GM21786 (cell line): ENCODE data around the gene SLC22A12.

Experiments
- ATAC-seq: cut with Tn5 transposase; IDR thresholded peaks from one replicate; pipeline ENCODE4 v1.9.1; 2021; ENCODE audit not compliant: unreplicated experiment

Gene SLC22A12

DNA sequence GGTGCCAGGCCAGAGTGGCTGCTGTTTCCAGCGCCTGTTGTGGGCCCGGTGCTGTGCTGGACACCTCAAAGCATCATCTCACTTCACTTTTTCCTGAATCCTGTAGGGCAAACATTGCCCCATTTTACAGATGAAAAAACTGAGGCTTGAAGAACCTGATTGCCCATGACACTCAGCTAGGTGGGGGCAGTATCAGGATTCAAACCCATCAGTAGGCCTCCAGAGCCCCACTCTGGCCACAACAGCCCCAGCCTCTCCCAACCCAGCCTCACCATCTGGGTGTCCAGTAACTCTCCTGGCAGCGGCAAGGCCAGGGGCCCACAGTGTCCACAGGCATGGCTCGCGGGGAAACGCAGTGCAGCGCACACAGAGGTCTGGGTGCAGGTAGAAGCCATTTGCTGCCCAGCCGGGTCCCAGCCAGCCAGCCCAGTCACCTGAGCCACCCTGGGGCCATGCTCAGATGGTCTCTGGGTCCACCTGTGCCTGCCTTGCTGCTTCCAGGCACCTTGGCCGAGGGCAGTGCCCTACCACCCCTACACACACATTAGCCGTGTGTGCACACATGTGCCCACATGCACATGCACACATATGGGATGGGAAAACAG, 11.5 kb downstream of the SLC22A12 start:
- no peak for ATAC-seq

- no peak for ATAC-seq
Measured at GRCh38 chr11:64603411-64604110, 12.5 kb downstream of the SLC22A12 start.

DNA sequence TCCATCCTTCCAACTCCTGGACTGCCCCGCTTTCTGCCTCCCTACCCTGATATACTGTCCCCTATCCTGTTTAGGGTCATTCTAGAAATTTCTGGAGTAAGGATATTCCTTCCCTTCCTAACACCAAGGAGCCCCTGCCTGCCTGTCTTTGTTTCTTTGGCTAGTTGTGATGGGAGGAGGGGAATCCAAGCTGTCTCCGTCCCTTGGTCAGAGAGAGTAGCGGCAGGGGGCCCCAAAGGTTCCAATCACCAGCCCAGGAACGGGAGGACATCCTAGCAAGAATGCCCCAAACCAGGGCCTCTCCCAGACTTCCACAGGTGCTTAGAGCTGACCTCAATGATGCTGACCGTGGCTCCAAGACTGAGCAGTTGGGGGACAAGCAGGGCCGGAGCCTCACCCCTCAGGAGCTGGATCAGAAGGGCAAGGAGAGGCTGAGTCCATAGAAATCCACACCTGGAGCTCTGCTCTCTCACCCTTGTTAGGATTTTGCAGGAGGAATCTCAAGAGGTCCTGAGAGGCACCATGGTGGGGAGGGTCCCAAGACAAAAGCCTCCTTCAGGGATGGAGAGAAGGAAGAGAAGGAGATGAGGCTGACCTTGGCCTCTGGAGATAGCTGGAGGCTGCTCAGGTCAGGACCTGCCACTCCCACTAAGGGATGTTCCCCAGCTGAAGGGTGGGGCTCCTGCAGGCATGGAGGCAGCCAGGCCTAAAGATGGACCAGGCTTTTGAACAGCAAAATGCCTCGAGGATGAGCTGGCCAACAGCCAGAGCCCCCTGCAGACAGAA, 13.6 kb downstream of the SLC22A12 start:
- no peak for ATAC-seq

- no peak for ATAC-seq
Measured at GRCh38 chr11:64605244-64605560, 14.2 kb downstream of the SLC22A12 start.

- ATAC-seq: no peak
Measured at GRCh38 chr11:64605656-64606585, 14.9 kb downstream of the SLC22A12 start.

GRCh38 chr11:64606796-64607380, 15.9 kb downstream of the SLC22A12 start:
- no peak for ATAC-seq

- no peak for ATAC-seq
Measured at GRCh38 chr11:64607381-64607985, 16.5 kb downstream of the SLC22A12 start.

DNA sequence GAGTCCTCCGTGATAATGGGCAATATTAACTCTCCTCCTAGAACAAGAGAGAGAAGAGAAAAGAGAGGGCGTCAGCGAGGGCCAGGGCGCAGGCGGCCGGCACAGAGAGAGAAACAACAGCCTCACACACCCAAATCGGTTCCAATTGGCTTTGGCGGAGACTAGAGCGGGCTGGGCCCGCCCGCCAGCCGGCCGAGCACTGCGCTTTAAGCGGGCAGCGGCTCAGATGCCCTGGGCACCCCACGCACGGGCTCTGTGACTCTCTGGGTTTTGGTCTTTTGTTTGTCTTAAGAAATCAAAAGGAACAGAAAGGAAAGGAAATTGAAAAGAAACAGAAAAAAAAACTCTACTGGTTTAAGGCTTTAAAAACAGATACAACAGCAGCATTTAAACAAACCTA, 17.0 kb downstream of the SLC22A12 start:
- no peak for ATAC-seq

- no peak for ATAC-seq
Measured at GRCh38 chr11:64608636-64609035, 17.6 kb downstream of the SLC22A12 start.

GRCh38 chr11:64609436-64610047, 18.5 kb downstream of the SLC22A12 start:
- ATAC-seq: no peak

- no peak for ATAC-seq
Measured at GRCh38 chr11:64610596-64610995, 19.6 kb downstream of the SLC22A12 start.

DNA sequence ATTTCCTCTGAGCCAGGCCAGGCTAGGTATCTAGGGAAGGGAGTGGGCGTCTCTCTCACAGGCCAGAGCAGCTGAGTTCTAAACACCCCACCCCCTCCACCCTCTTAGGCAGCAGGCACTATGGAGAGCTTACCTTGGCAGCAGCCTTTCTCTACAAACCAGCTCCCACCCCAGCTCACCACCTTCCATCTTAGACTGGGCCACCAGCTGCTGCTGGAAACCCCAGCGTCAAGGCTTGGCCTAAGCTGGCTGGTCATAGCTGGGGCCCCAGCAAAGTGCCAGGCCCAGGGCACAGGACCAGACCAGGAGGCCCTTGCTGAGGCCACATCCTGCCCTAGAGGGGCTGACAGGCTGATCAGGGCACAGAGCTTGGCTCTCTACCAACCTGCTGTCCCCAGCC, 20.2 kb downstream of the SLC22A12 start:
- ATAC-seq: no peak

DNA sequence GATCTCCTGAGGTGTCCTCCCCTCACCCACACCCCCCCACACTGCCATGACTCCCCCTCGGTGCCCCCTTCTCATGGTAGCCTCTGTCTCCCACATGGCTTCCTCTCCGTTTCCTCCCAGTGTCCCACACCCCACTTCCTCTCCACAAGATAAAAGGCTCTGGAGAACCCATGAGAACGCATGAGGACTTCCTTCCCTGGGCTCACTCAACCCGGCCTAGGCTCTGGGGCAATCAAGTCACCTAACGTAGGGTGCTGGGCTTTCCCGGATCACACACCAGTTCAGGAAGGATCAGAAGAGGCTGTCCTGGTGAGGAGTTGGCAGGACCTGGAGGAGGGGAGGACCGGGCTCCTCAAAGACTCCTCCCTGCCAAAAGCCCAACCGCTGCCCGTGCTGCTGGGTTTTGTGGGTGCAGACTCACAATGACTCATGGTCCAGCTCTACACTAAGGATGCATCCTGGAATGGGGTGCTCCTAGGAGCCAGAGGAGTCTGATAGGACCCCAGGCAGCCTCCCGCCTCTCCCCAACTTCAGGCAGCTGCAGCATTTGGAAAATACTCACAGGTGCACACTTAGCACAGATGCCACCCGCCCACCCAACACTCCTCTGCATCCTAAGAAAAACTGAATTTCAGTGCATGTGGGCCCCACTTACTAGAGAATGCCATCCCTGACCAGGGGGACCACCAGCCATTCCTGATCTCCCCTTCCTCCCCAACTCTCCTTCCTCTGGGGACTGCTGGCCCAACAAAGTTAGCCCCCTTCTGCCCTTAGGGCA, 21.0 kb downstream of the SLC22A12 start:
- no peak for ATAC-seq

GRCh38 chr11:64613648-64614047, 22.6 kb downstream of the SLC22A12 start:
- ATAC-seq: no peak

GRCh38 chr11:64614917-64615316, 23.9 kb downstream of the SLC22A12 start:
- ATAC-seq: no peak

- no peak for ATAC-seq
Measured at GRCh38 chr11:64616817-64617216, 25.8 kb downstream of the SLC22A12 start.

- ATAC-seq: no peak
Measured at GRCh38 chr11:64619196-64619595, 28.2 kb downstream of the SLC22A12 start.

DNA sequence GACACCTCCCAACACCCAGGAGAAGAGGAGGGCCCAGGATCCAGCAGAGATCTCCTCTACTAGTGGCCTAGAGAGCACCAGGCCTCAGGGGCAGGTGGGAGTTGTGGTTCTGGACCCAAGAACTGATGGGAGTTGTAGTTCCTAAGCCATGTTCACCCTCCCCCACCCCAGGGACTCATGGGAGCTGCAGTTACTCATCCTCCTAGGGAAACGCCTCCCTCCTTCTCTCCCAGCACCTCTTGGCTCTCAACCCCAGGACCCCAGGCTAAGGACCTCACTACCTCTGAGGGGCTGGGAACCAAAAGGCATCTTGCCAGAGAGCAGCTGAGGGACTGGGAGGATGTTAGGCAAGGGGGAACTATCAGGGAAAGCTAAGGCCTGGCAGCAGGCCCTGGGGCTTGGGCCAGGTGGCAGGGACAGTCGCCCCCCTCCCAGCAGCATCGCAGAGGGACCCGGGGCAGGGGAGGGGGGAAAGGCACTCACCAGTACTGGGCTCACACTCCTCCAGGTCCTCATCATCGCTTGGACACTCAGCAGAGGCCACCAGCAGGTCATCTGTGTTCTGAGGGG, 28.9 kb downstream of the SLC22A12 start:
- ATAC-seq: no peak
